Skeletal muscle satellite cell (primary cell): ENCODE measurements around the gene GMDS.

Experiments used
- H3K27me3 ChIP-seq: 2 replicates; pipeline ENCODE4 v1.7.0; 2013; ENCODE audit warnings: low read length; ENCODE audit not compliant: control insufficient read depth, insufficient read depth
- H3K36me3 ChIP-seq: 2 replicates; pipeline ENCODE4 v1.7.0; 2013; ENCODE audit warnings: mild to moderate bottlenecking, control low read depth, low read length; ENCODE audit not compliant: insufficient read depth
- H3K4me1 ChIP-seq: 2 replicates; pipeline ENCODE4 v1.7.0; 2013; ENCODE audit warnings: low read length; ENCODE audit not compliant: control insufficient read depth, insufficient read depth
- H3K4me2 ChIP-seq: 2 replicates; pipeline ENCODE4 v1.7.0; 2013; ENCODE audit warnings: mild to moderate bottlenecking, low read length
- H3K4me3 ChIP-seq: 2 replicates; pipeline ENCODE4 v1.7.0; 2013; ENCODE audit warnings: low read length
- H3K9ac ChIP-seq: 2 replicates; pipeline ENCODE4 v1.7.0; 2013; ENCODE audit warnings: mild to moderate bottlenecking, low read depth, low read length, moderate library complexity
- H3K9me3 ChIP-seq: replicated peaks from 2 replicates; pipeline ENCODE4 v1.7.0; 2013; ENCODE audit warnings: mild to moderate bottlenecking, control low read depth, low read length

GMDS gene

GRCh38 chr6:1796706-1797529 lies 448.5 kb downstream of the GMDS start:
- no peak overlapping the region for H3K4me2 ChIP-seq
- no peaks in the 10 kb centered on the region for H3K27me3 ChIP-seq

DNA sequence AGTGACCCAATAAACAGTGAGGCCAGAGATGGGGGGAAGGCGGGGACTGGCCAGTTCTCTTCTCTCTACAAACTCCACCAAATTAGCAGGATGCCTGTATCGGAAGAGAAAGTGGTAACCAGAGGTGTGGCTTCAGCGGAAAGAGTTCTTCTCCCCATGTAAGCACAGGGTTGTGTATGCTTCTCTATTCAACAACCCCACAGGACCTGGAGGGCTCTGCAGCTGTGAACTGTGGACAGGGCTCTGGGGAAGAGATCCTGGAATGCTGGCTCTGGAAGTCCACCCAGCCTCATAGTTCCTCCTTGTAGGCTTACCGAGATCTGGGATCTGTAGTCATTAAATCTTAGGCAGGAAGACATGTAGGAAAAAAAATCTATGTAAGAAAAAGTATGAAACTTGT lies 449.5 kb downstream of the GMDS start:
- Histone ChIP-seq H3K4me2 (no peak overlapping the region), H3K4me3 (no peak overlapping the region), H3K36me3 (no peaks in the 10 kb centered on the region), H3K9me3 (no peaks in the 10 kb centered on the region), H3K27me3 (no peaks in the 10 kb centered on the region), H3K4me1 (peaks cover 5% of the 10 kb centered on the region), H3K9ac (no peak overlapping the region)

More at GRCh38 chr6:1796706-1797529, 448.5 kb downstream of the GMDS start:
- H3K36me3 ChIP-seq: no peaks in the 10 kb centered on the region
- no peaks in the 10 kb centered on the region for H3K9me3 ChIP-seq
- no peak overlapping the region for H3K9ac ChIP-seq
- H3K4me3 ChIP-seq: no peak overlapping the region
- H3K4me1 ChIP-seq: peaks cover 5% of the 10 kb centered on the region

GRCh38 chr6:1792989-1793388 lies 452.4 kb downstream of the GMDS start:
- peaks cover 5% of the 10 kb centered on the region for H3K4me1 ChIP-seq
- H3K36me3 ChIP-seq: no peaks in the 10 kb centered on the region
- no peak overlapping the region for H3K4me2 ChIP-seq
- no peaks in the 10 kb centered on the region for H3K27me3 ChIP-seq
- H3K4me3 ChIP-seq: no peak overlapping the region
- H3K9ac ChIP-seq: no peak overlapping the region
- H3K9me3 ChIP-seq: no peaks in the 10 kb centered on the region

- Histone ChIP-seq H3K4me2 (no peak overlapping the region), H3K4me1 (no peaks in the 10 kb centered on the region), H3K4me3 (no peak overlapping the region), H3K9ac (no peak overlapping the region), H3K27me3 (no peaks in the 10 kb centered on the region), H3K36me3 (no peaks in the 10 kb centered on the region), H3K9me3 (no peaks in the 10 kb centered on the region)
Observed at GRCh38 chr6:1790684-1791083, 454.7 kb downstream of the GMDS start.

DNA sequence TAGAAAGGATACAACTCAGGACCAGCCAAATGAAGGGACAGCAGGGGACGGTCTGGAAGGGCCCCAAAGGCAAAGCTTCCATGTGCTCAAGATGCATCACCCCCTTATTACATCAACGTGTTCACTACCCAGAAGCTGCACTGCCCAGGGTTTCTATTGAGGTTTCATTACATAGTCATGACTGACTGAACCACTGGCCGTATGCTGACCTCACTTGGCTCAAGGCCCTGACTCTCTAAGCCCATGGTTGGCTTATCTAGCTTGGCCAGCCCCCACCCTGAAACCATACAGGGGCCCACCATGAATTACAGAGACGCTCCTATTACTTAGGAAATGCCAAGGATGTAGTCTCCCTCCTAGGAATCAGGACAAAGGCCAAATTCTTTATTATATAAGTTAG lies 456.3 kb downstream of the GMDS start:
- H3K4me3 ChIP-seq: no peak overlapping the region
- no peaks in the 10 kb centered on the region for H3K36me3 ChIP-seq
- no peaks in the 10 kb centered on the region for H3K9me3 ChIP-seq
- H3K4me2 ChIP-seq: no peak overlapping the region
- no peaks in the 10 kb centered on the region for H3K4me1 ChIP-seq
- H3K9ac ChIP-seq: no peak overlapping the region
- no peaks in the 10 kb centered on the region for H3K27me3 ChIP-seq

DNA sequence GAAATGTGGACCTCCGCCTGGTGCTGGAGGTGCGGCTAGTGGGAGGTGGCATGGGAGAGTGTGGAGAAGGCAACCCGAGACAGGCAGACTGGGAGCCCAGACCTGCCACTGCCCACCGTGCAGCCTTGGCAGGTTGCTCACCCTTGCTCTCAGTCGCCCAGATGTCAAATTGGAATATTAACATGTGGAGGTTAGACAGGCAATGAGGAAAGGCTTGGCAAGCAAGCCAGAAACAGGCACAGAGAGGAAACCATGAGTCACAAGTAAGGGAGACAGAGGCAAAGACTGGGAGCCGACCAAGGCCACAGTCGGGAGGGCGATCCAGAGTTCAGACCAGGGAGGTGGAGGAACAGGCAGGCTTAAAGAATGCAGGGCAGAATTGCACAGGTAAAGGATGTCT lies 457.5 kb downstream of the GMDS start:
- Histone ChIP-seq H3K36me3 (no peaks in the 10 kb centered on the region), H3K4me3 (no peak overlapping the region), H3K4me1 (no peaks in the 10 kb centered on the region), H3K9me3 (no peaks in the 10 kb centered on the region), H3K4me2 (no peak overlapping the region), H3K27me3 (no peaks in the 10 kb centered on the region), H3K9ac (no peak overlapping the region)

- Histone ChIP-seq H3K4me2 (no peak overlapping the region), H3K4me1 (no peaks in the 10 kb centered on the region), H3K9ac (no peak overlapping the region), H3K4me3 (no peak overlapping the region), H3K9me3 (no peaks in the 10 kb centered on the region), H3K36me3 (no peaks in the 10 kb centered on the region), H3K27me3 (no peaks in the 10 kb centered on the region)
Observed at GRCh38 chr6:1786455-1787453, 458.7 kb downstream of the GMDS start.

DNA sequence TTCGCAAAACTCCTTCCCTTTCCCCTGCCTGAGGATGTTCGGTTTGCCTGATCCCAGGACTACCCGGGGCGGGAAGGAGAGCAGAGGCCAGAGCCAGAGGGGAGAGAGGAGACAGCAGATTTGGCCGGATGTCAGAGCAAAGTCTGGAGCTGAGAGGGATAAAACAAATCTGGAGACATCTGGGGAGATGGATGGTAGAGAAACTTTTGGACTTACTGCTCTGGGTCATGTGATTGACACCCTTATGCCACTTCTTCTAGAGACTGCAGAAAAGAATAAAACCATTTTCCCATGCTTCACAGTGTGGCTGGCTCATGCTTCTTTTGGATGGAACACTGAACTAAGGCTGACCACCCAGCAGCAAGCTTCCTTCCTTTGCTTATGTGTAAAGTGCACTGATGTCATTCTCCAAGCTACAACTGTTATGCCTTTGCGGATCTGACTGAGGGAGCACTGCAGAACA lies 461.0 kb downstream of the GMDS start:
- no peaks in the 10 kb centered on the region for H3K36me3 ChIP-seq
- no peak overlapping the region for H3K4me2 ChIP-seq
- H3K27me3 ChIP-seq: no peaks in the 10 kb centered on the region
- H3K9me3 ChIP-seq: no peaks in the 10 kb centered on the region
- no peak overlapping the region for H3K4me3 ChIP-seq
- H3K9ac ChIP-seq: no peak overlapping the region
- H3K4me1 ChIP-seq: no peaks in the 10 kb centered on the region

DNA sequence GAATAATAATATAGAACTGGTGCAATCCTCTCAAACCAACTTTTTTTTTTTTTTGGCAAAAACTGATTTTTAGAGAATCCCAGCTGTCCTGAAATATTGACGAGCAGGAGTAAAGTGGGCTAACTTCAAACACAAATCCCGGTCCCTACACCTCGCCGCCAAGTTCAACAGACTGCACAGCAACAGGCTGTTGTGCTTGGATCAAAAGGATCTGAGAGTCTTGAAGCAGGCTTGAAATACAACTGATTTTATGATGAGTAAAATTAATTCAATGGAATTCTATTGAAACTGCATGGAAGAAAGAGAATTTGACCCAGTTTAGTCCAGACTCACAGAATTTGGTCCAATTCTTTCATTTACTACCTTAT lies 463.6 kb downstream of the GMDS start:
- H3K4me2 ChIP-seq: no peak overlapping the region
- H3K36me3 ChIP-seq: no peaks in the 10 kb centered on the region
- no peaks in the 10 kb centered on the region for H3K4me1 ChIP-seq
- H3K4me3 ChIP-seq: no peak overlapping the region
- H3K9me3 ChIP-seq: no peaks in the 10 kb centered on the region
- no peak overlapping the region for H3K9ac ChIP-seq
- H3K27me3 ChIP-seq: no peaks in the 10 kb centered on the region

GRCh38 chr6:1781152-1781816 lies 464.1 kb downstream of the GMDS start:
- no peaks in the 10 kb centered on the region for H3K9me3 ChIP-seq
- no peak overlapping the region for H3K9ac ChIP-seq
- H3K4me2 ChIP-seq: no peak overlapping the region
- no peaks in the 10 kb centered on the region for H3K27me3 ChIP-seq
- H3K4me3 ChIP-seq: no peak overlapping the region
- H3K36me3 ChIP-seq: no peaks in the 10 kb centered on the region
- no peaks in the 10 kb centered on the region for H3K4me1 ChIP-seq

DNA sequence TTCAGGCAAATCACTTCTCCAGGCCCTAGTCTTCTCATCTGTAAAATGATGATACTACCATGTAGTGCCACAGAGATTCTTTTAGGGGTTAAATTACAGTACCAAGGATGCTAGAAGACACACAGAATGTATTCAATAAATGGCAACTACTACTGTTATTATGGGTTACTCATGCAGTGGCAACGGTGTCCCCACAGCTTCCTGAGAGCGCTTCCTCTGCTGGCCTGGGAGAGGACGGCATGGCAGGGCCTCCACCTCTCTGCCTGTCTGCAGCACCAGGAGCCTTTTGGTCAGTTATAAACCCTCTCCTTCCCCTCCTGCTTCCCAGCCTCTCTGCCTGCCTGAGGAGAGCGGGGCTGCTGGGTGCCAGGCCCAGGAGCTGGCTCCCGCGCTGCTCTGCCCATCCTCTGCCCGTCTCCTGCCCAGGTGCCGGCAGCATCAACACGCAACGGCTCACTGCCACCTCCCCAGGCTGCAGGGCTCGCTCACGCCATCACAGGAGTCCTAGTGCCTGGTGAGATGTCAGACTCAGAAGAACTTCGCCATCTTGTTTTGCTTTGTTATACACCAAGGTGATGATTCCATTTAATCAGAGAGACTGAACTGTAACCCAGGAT lies 465.0 kb downstream of the GMDS start:
- H3K9ac ChIP-seq: no peak overlapping the region
- H3K4me2 ChIP-seq: no peak overlapping the region
- no peaks in the 10 kb centered on the region for H3K36me3 ChIP-seq
- H3K27me3 ChIP-seq: no peaks in the 10 kb centered on the region
- H3K4me1 ChIP-seq: no peaks in the 10 kb centered on the region
- no peaks in the 10 kb centered on the region for H3K9me3 ChIP-seq
- no peak overlapping the region for H3K4me3 ChIP-seq
